Measurements from ENCODE around the gene CNN2.

DNA sequence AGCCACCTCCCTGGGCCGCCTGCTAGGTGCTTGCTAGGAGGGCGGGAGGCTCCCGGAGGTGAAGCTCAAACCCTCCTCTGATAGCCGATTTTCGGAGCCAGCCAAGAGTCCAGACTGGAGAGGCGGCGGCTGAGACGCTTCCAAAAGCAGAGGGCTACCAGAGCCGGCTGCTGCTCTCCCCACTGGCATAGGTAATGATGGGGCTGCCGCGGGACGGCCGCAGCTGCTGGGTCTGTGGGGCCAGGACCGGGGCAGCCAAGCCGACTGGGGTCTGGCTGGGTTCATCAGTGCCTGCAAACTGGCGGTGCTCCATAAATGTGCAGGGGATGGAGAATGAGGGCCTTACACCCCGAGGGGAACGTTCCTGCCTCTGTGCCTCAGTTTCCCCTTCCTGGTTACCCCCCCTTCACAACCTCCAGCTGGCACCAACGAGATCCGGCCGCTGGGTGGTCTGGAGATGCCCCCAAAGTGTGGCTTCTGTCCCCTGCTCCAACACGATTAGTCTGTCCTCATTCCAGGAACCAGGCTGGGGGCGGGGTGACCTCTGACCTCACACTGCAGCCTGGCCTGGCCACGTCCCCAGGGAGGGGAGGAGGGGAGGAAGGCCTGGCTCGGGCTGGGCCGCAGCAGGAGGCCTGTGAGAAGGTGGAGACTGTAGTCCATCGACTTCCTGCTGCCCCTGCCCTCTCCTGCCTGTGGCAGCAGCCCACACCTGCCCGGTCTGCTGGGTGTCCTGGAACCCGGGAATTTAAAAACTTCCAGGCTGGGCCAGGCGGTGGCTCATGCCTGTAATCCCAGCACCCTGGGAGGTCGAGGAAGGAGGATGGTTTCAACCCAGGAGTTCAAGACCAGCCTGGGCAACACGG is 46.0 kb upstream of the CNN2 start:
- TF ChIP-seq CTCF (IDR thresholded peaks at IDR 0.05) (no peak), POLR2A (IDR thresholded peaks at IDR 0.05) (no peak)
